Keratinocyte (primary cell): ENCODE measurements around the gene GNA15.

ENCODE experiments used
- EZH2 ChIP-seq: IDR thresholded peaks from one replicate; pipeline ENCODE4 v1.6.1; 2012; ENCODE audit warnings: inconsistent platforms, mild to moderate bottlenecking, low read length, moderate library complexity
- TF ChIP-seq, protein P1 (sequence below), 3 experiments: IDR thresholded peaks in 1 of 3; conservative IDR thresholded peaks in 1 of 3; optimal IDR thresholded peaks in 1 of 3; 2 replicates in 2 of 3; 3 replicates in 1 of 3; pipeline versions ENCODE3 to v1.5.1; 2011; ENCODE audit warnings: low read length in 3 of 3, mild to moderate bottlenecking in 3 of 3, moderate library complexity in 2 of 3, control low read depth in 1 of 3, inconsistent platforms in 1 of 3; ENCODE audit not compliant: insufficient read depth in 2 of 3; ENCODE audit errors: extremely low read depth in 1 of 3

DNA sequence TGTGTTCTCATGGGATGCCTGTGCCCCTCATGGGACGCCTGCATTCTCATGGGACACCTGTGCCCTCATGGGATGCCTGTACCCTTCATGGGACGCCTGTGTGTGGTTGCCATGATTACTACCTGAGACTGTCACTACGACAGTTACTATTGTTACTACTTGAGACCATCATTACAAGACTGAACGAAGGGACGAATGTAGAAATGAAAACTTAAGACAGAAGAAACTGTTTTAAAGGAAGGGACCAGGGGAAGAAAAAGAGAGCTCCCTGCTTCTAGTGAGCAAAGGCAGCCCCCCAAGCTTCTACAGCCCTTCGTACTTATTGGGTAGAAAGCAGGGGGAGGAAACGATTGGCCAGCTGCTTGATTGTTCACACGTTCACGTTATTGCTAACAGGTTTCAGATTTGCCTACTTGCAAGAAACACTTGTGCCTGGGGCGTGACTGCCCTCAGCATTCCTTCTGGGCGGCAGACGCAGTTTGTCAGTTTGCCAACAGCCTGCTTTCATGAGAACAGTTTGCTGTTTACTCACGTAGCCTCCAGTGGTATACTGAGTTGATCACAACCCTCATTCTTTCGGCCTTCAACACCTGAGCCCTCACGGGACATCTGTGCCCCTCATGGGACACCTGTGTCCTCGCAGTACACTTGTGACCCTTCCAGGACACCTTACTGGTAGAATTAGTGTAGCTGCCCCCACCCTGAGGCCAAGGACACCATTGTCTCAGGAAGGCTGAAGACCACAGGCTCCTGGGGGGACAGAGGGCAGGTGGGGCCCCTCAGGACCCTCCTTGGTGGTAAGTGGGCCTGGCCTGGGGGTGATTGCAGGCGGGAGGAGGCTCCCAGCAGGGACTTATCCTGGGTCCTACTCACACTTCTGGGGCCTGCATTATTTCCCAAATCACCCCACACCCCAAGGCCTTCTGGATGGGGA, 40.2 kb downstream of the GNA15 start:
- TF ChIP-seq, protein P1, sequence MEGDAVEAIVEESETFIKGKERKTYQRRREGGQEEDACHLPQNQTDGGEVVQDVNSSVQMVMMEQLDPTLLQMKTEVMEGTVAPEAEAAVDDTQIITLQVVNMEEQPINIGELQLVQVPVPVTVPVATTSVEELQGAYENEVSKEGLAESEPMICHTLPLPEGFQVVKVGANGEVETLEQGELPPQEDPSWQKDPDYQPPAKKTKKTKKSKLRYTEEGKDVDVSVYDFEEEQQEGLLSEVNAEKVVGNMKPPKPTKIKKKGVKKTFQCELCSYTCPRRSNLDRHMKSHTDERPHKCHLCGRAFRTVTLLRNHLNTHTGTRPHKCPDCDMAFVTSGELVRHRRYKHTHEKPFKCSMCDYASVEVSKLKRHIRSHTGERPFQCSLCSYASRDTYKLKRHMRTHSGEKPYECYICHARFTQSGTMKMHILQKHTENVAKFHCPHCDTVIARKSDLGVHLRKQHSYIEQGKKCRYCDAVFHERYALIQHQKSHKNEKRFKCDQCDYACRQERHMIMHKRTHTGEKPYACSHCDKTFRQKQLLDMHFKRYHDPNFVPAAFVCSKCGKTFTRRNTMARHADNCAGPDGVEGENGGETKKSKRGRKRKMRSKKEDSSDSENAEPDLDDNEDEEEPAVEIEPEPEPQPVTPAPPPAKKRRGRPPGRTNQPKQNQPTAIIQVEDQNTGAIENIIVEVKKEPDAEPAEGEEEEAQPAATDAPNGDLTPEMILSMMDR (optimal IDR thresholded peaks at IDR 0.05 in 1 of 3, IDR thresholded peaks at IDR 0.05 in 1 of 3, conservative IDR thresholded peaks at IDR 0.05 in 1 of 3; ENCODE audit: extremely low read depth in 1 of 3, insufficient read depth in 2 of 3, low read length in 3 of 3), result no peak
- no peak for TF ChIP-seq EZH2
